Gastrocnemius medialis (tissue), 4 donors: Measurements from ENCODE around the gene IGLL5. TPM values are rescaled to one million over a fixed set of nuclear protein-coding genes. Genes with fewer than 3 reads are reported as not detected.

ENCODE experiments used
- ATAC-seq, 2 donors: fragments of 150-250 bp; one replicate each; pipeline ENCODE4 v1.9.1; 2016
- DNase-seq, 2 donors: peaks; one replicate each; pipeline ENCODE4 v3.0.0-alpha.2; 2019
- H3K27ac ChIP-seq, 4 donors: fragments of 200-600 bp; sonication (generic); 1 replicate in 1 of 4; 2 replicates in 3 of 4; pipeline ENCODE4 v1.5.1; 2016 to 2018; ENCODE audit warnings: mild to moderate bottlenecking in 2 of 4, moderate library complexity in 1 of 4
- H3K27me3 ChIP-seq, 3 donors: fragments of 200-600 bp; sonication (generic) in 2 of 3; 1 replicate in 1 of 3; 2 replicates in 2 of 3; pipeline versions ENCODE4 v1.5.1 to v1.6.0; 2016 to 2019; ENCODE audit warnings: mild to moderate bottlenecking in 1 of 3, moderate library complexity in 1 of 3
- H3K36me3 ChIP-seq, 2 donors: fragments of 200-600 bp; sonication (generic) in 1 of 2; one replicate each; pipeline ENCODE4 v1.5.1; 2017 to 2018
- H3K4me1 ChIP-seq, 2 donors: fragments of 200-600 bp; sonication (generic) in 1 of 2; one replicate each; pipeline ENCODE4 v1.5.1; 2016 to 2017; ENCODE audit warnings: mild to moderate bottlenecking in 2 of 2
- H3K4me3 ChIP-seq, 4 donors: fragments of 200-600 bp; sonication (generic) in 3 of 4; 1 replicate in 1 of 4; 2 replicates in 3 of 4; pipeline ENCODE4 v1.5.1; 2016 to 2019; ENCODE audit warnings: mild to moderate bottlenecking in 2 of 4
- H3K9me3 ChIP-seq, 3 donors: fragments of 200-600 bp; sonication (generic) in 2 of 3; 1 replicate in 1 of 3; 2 replicates in 2 of 3; pipeline ENCODE4 v1.5.1; 2016 to 2019
- POLR2A ChIP-seq, 2 donors: fragments of 450-650 bp; IDR thresholded peaks; one replicate each; pipeline ENCODE4 v1.6.1; 2017; ENCODE audit warnings: antibody characterized with exemption in 2 of 2, mild to moderate bottlenecking in 2 of 2, moderate library complexity in 2 of 2
- in situ Hi-C, 4 donors: fragments of 200-750 bp; cut with MboI; loops; one replicate each; pipeline versions ENCODE4 v1.15.0 to v1.8.0; 2017; ENCODE audit warnings: low sequenced_read_pairs in 4 of 4
- intact Hi-C: fragments of 100-400 bp; cut with DNase I; formaldehyde crosslinking; loops from one replicate; pipeline ENCODE4 v1.15.1; 2023; ENCODE audit warnings: low total_unique reads
- total RNA-seq, 4 donors: library from RNA; depleted of rRNA; stranded (reverse); fragments of >200 nt; gene quantifications; one replicate each; pipeline versions ENCODE4 v1.1.0 to v1.2.3, GENCODE V29; 2016
- TF ChIP-seq, protein P1 (sequence below), 5 experiments: fragments of 450-650 bp in 3 of 5; fragments of 200-600 bp in 2 of 5; sonication (generic) in 2 of 5; IDR thresholded peaks in 4 of 5; conservative IDR thresholded peaks in 1 of 5; 1 replicate in 4 of 5; 2 replicates in 1 of 5; pipeline ENCODE4 v1.5.1; 2016 to 2019; ENCODE audit warnings: antibody characterized with exemption in 5 of 5, mild to moderate bottlenecking in 3 of 5, moderate library complexity in 3 of 5

The IGLL5 gene
- total RNA-seq, 4 donors from 2014 or later, result 0.49 TPM; not detected in 3

DNA sequence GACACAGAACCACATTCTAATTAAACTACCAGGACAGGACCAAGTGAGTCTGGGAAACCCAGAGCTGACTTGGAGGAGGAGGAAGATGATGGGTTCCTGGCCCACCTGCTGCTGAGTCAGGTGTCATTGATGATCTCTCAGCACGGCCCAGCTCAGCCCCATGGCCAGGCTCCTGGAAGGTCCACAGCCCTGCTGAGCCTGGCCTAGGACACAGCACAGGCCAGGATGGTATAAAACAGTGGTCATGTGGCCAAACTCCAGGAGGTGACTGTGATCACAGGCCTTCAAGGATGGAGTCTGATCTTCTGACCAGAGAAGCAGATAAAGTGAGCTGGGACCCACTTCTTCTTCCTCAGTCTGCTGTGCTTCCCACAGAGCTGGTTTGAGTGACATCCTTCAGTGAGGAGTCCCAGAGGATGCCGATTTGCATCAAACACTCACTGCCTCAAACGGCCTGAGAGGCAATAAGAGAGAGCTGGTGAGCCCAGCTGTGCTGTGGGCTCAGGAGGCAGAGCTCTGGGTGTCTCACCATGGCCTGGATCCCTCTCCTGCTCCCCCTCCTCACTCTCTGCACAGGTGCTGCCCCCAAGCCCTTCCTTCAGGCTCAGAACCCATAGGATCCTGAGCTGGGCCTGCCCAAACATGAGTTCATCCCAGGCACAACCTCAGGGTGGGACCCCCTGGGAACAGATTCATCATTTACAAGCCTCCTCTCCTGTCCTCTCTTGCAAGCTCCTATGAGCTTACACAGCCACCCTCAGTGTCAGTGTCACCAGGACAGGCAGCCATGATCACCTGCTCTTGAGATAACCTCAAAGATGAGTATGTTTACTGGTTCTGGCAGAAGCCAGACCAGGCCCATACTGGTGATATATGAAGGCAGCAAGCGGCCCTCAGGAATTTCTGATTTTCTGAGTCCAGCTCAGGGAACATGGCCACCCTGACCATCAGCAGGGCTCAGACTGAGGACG is 37.7 kb upstream of the IGLL5 start:
- H3K9me3 ChIP-seq, result no peaks in the 10 kb centered on the region
- in situ Hi-C loops (loop anchor here in 2 of 4 donors (5.0 to 25.0 kb wide), 3 partner anchors 102 to 287 kb away; partner anchors contain the start of genes RAB36 (in 1 of the 2) and RSPH14 (in 1 of the 2)), intact Hi-C loops (loop anchor here (2.0 kb wide), 1 partner anchor 107 kb away; no protein-coding TSS in a partner anchor)
- H3K4me3 ChIP-seq, result no peak overlapping the region
- H3K27me3 ChIP-seq, result peaks cover 0 to 10% (median 0%) of the 10 kb centered on the region in 3 donors
- TF ChIP-seq POLR2A (IDR thresholded peaks at IDR 0.05), result no peak
- TF ChIP-seq, protein P1, sequence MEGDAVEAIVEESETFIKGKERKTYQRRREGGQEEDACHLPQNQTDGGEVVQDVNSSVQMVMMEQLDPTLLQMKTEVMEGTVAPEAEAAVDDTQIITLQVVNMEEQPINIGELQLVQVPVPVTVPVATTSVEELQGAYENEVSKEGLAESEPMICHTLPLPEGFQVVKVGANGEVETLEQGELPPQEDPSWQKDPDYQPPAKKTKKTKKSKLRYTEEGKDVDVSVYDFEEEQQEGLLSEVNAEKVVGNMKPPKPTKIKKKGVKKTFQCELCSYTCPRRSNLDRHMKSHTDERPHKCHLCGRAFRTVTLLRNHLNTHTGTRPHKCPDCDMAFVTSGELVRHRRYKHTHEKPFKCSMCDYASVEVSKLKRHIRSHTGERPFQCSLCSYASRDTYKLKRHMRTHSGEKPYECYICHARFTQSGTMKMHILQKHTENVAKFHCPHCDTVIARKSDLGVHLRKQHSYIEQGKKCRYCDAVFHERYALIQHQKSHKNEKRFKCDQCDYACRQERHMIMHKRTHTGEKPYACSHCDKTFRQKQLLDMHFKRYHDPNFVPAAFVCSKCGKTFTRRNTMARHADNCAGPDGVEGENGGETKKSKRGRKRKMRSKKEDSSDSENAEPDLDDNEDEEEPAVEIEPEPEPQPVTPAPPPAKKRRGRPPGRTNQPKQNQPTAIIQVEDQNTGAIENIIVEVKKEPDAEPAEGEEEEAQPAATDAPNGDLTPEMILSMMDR (IDR thresholded peaks at IDR 0.05 in 4 of 5, conservative IDR thresholded peaks at IDR 0.05 in 1 of 5), result no peak
- no peak overlapping the region for H3K27ac ChIP-seq
- DNase-seq (no peak), ATAC-seq (no peak)
- H3K4me1 ChIP-seq, result no peaks in the 10 kb centered on the region
- no peaks in the 10 kb centered on the region for H3K36me3 ChIP-seq

DNA sequence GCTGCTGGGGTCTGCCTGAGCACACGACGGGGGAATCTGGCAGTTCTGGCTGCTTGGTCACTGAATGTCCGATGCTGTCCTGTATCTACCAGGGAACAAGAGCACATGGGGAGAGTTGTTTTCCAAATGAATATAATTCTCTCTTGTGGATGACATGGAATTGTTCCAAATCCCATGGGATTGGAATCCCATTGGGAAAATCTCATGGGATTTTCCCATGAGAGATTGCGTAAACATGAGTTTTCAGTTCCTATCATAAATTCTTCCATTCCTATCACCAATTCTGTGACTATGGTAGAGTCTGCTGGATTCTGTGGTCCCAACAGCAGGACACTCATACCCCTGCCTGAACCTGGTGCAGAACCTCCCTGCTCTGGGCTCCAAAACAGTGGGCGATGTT is 35.6 kb upstream of the IGLL5 start:
- intact Hi-C loops, result no loop called here
- in situ Hi-C loops, result loop anchor here in 1 of 4 donors (5.0 to 10.0 kb wide), 2 partner anchors 100 to 273 kb away; no protein-coding TSS in a partner anchor
- peaks cover 0 to 10% (median 0%) of the 10 kb centered on the region in 3 donors for H3K27me3 ChIP-seq

GRCh38 chr22:22853713-22854112 is 33.9 kb upstream of the IGLL5 start:
- no peak for ATAC-seq

More for the DNA sequence above, 35.6 kb upstream of the IGLL5 start:
- Histone ChIP-seq H3K4me3 (no peak overlapping the region), H3K4me1 (no peaks in the 10 kb centered on the region), H3K27ac (no peak overlapping the region), H3K9me3 (no peaks in the 10 kb centered on the region), H3K36me3 (no peaks in the 10 kb centered on the region)
- TF ChIP-seq, protein P1 (IDR thresholded peaks at IDR 0.05 in 4 of 5, conservative IDR thresholded peaks at IDR 0.05 in 1 of 5), result no peak
- ATAC-seq (no peak), DNase-seq (no peak)

DNA sequence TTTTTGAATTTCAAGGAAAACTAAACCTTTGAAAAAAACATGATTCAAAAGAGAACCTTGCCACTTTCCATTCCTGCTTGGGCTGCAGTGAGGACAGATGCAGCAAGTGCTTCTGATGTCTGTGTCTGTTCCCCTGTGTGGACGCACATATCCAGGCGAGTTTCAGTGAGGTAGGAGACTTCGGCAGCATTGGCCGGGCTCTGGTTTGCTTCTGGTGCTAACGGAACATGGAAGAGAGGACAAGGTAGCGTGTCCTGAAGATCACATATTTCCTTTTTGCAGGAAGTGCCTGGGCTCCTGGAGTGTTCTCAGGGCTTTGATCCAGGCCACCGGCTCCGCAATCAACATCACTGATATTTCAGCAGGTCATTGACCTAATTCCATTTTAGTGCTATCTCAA is 33.1 kb upstream of the IGLL5 start:
- intact Hi-C loops (no loop called here), in situ Hi-C loops (loop anchor here in 1 of 4 donors (5.0 to 10.0 kb wide), 2 partner anchors 98 to 270 kb away; no protein-coding TSS in a partner anchor)
- no peaks in the 10 kb centered on the region for H3K9me3 ChIP-seq
- H3K4me1 ChIP-seq, result no peaks in the 10 kb centered on the region
- TF ChIP-seq POLR2A (IDR thresholded peaks at IDR 0.05), result no peak
- TF ChIP-seq, protein P1 (IDR thresholded peaks at IDR 0.05 in 4 of 5, conservative IDR thresholded peaks at IDR 0.05 in 1 of 5), result no peak
- H3K4me3 ChIP-seq, result no peak overlapping the region
- ATAC-seq, result no peak
- H3K27me3 ChIP-seq, result peaks cover 0 to 10% (median 0%) of the 10 kb centered on the region in 3 donors
- no peak for DNase-seq
- no peak overlapping the region for H3K27ac ChIP-seq
- H3K36me3 ChIP-seq, result no peaks in the 10 kb centered on the region

More at GRCh38 chr22:22853713-22854112, 33.9 kb upstream of the IGLL5 start:
- TF ChIP-seq POLR2A (IDR thresholded peaks at IDR 0.05), result no peak
- TF ChIP-seq, protein P1 (IDR thresholded peaks at IDR 0.05 in 4 of 5, conservative IDR thresholded peaks at IDR 0.05 in 1 of 5), result no peak
- in situ Hi-C loops (loop anchor here in 1 of 4 donors (5.0 to 10.0 kb wide), 2 partner anchors 99 to 271 kb away; no protein-coding TSS in a partner anchor), intact Hi-C loops (no loop called here)
- Histone ChIP-seq H3K4me1 (no peaks in the 10 kb centered on the region), H3K4me3 (no peak overlapping the region), H3K9me3 (no peaks in the 10 kb centered on the region), H3K27me3 (peaks cover 0 to 10% (median 0%) of the 10 kb centered on the region in 3 donors), H3K27ac (no peak overlapping the region), H3K36me3 (no peaks in the 10 kb centered on the region)
- no peak for DNase-seq
